HepG2 (cell line): ENCODE measurements around the gene MREG. TPM values are rescaled to one million over a fixed set of nuclear protein-coding genes. Genes with fewer than 3 reads are reported as not detected.

Experiments
- ATAC-seq: fragments of 200-7000 bp; cut with Tn5 transposase; 3 replicates; pipeline ENCODE4 v1.9.1; 2020; ENCODE audit warnings: mild to moderate bottlenecking, moderate library complexity
- BruUV-seq: library from RNA; stranded (reverse); fragments of 400-500 nt; replicated peaks from 2 replicates; lab custom pipeline; 2021; lab: Mats Ljungman, UMichigan
- CTCF ChIA-PET: fragments of 300-600 bp; formaldehyde crosslinking; extraction: SDS; loops from one replicate; lab custom pipeline; 2021; ENCODE audit warnings: low total read pairs, inconsistent platforms, low intra/inter-chr PET ratio; lab: Yijun Ruan, JAX
- POLR2A ChIA-PET: fragments of 350-600 bp; sonication (Branson Sonifier 250); formaldehyde crosslinking; loops from one replicate; lab custom pipeline; 2020; ENCODE audit warnings: antibody characterized with exemption, inconsistent platforms; lab: Yijun Ruan, JAX
- DNase-seq: peaks from one replicate; pipeline ENCODE4 v3.0.0-alpha.2; 2015; ENCODE audit warnings: low spot score
- FAIRE-seq: peaks from 3 replicates; lab custom pipeline; 2011; peaks lifted over from hg19 to GRCh38; lab: Jason Lieb, UNC
- H2AFZ ChIP-seq: one replicate; pipeline ENCODE4 v1.6.1; 2011; ENCODE audit warnings: low read length, inconsistent platforms
- H3K27ac ChIP-seq: fragments of 300-600 bp; 3 replicates; pipeline ENCODE4 v1.8.0; 2011; ENCODE audit warnings: mixed run types, mild to moderate bottlenecking, mixed read lengths, low read length, inconsistent platforms; ENCODE audit not compliant: insufficient read depth; ENCODE audit errors: extremely low read length
- H3K27me3 ChIP-seq, 2 experiments: fragments of 200-600 bp in 1 of 2; 2 replicates in 1 of 2; 3 replicates in 1 of 2; pipeline versions ENCODE4 v1.6.0 to v1.8.0; 2011; ENCODE audit warnings: low read length in 2 of 2, mild to moderate bottlenecking in 2 of 2, moderate library complexity in 2 of 2, inconsistent platforms in 1 of 2; ENCODE audit not compliant: insufficient read depth in 2 of 2, control insufficient read depth in 1 of 2
- H3K36me3 ChIP-seq, 2 experiments: fragments of 200-600 bp in 1 of 2; replicated peaks in 1 of 2; 2 replicates in 1 of 2; 3 replicates in 1 of 2; pipeline versions ENCODE4 v1.5.1 to v1.8.0; 2011; ENCODE audit warnings: low read length in 2 of 2, inconsistent platforms in 1 of 2; ENCODE audit not compliant: insufficient read depth in 2 of 2, control insufficient read depth in 1 of 2
- H3K4me1 ChIP-seq: 2 replicates; pipeline ENCODE4 v1.5.1; 2012; ENCODE audit warnings: low read length, inconsistent platforms; ENCODE audit not compliant: insufficient read depth
- H3K4me2 ChIP-seq: 2 replicates; pipeline ENCODE4 v1.6.0; 2011; ENCODE audit warnings: low read depth, low read length, inconsistent platforms
- H3K4me3 ChIP-seq, 3 experiments: fragments of 200-600 bp in 1 of 3; sonication (generic), shearing (Covaris generic) in 1 of 3; replicated peaks in 1 of 3; 2 replicates each; pipeline ENCODE4 v1.5.1; 2011 to 2016; ENCODE audit warnings: low read length in 3 of 3, inconsistent platforms in 2 of 3, low read depth in 2 of 3, mild to moderate bottlenecking in 2 of 3, control low read depth in 1 of 3, mixed read lengths in 1 of 3; ENCODE audit not compliant: insufficient read depth in 1 of 3
- H3K79me2 ChIP-seq: one replicate; pipeline ENCODE4 v1.6.1; 2011; ENCODE audit warnings: low read length, inconsistent platforms; ENCODE audit not compliant: insufficient read depth
- H3K9ac ChIP-seq: 2 replicates; pipeline ENCODE4 v1.6.0; 2011; ENCODE audit warnings: mild to moderate bottlenecking, low read depth, low read length, inconsistent platforms; ENCODE audit not compliant: insufficient read depth
- H3K9me3 ChIP-seq: 2 replicates; pipeline ENCODE4 v1.5.1; 2012; ENCODE audit warnings: mild to moderate bottlenecking, low read length
- H4K20me1 ChIP-seq: 2 replicates; pipeline ENCODE4 v1.6.0; 2011; ENCODE audit warnings: inconsistent platforms, mild to moderate bottlenecking, low read length, moderate library complexity; ENCODE audit not compliant: insufficient read depth
- FOXA1 ChIP-seq, 2 experiments: fragments of 450-650 bp in 1 of 2; sonication (generic) in 1 of 2; formaldehyde crosslinking in 1 of 2; IDR thresholded peaks; 2 replicates each; pipeline versions ENCODE4 v1.4.0 to v1.6.1; 2016 to 2020; ENCODE audit warnings: missing genetic modification reagents in 1 of 2
- IRF2 ChIP-seq: IDR thresholded peaks from 2 replicates; pipeline ENCODE4 v1.6.1; 2018; ENCODE audit warnings: missing genetic modification reagents, missing compliant biosample characterization
- MAFG ChIP-seq: sonication (generic); formaldehyde crosslinking; IDR thresholded peaks from 2 replicates; pipeline ENCODE4 v1.5.1; 2020; ENCODE audit warnings: mild to moderate bottlenecking, missing genetic modification reagents
- MLLT10 ChIP-seq: sonication (generic); formaldehyde crosslinking; IDR thresholded peaks from 2 replicates; pipeline ENCODE4 v1.4.0; 2020; ENCODE audit warnings: missing genetic modification reagents
- RARG ChIP-seq: sonication (generic); formaldehyde crosslinking; IDR thresholded peaks from 2 replicates; pipeline ENCODE4 v1.4.0; 2020; ENCODE audit warnings: low read depth, mild to moderate bottlenecking, missing genetic modification reagents
- RFX3 ChIP-seq: IDR thresholded peaks from 2 replicates; pipeline ENCODE4 v1.6.1; 2016; ENCODE audit warnings: missing biosample characterization, missing genetic modification reagents
- SNAPC2 ChIP-seq: sonication (generic); formaldehyde crosslinking; IDR thresholded peaks from 2 replicates; pipeline ENCODE4 v1.8.1; 2022; ENCODE audit warnings: mild to moderate bottlenecking, missing genetic modification reagents
- SOX13 ChIP-seq, 3 experiments: fragments of 450-650 bp in 1 of 3; sonication (generic) in 1 of 3; formaldehyde crosslinking in 1 of 3; IDR thresholded peaks in 2 of 3; conservative IDR thresholded peaks in 1 of 3; 2 replicates each; pipeline versions ENCODE4 v1.5.0 to v1.6.1; 2016 to 2020; ENCODE audit warnings: antibody characterized with exemption in 1 of 3, mild to moderate bottlenecking in 1 of 3, missing compliant biosample characterization in 1 of 3, missing genetic modification reagents in 1 of 3, moderate library complexity in 1 of 3
- ZMAT3 ChIP-seq: sonication (generic); formaldehyde crosslinking; conservative IDR thresholded peaks from 2 replicates; pipeline ENCODE4 v1.7.0; 2021; ENCODE audit warnings: missing genetic modification reagents
- ZNF343 ChIP-seq: sonication (generic); formaldehyde crosslinking; IDR thresholded peaks from 2 replicates; pipeline ENCODE4 v1.4.0; 2020; ENCODE audit warnings: mild to moderate bottlenecking, missing genetic modification reagents
- ZNF484 ChIP-seq: sonication (generic); formaldehyde crosslinking; IDR thresholded peaks from 2 replicates; pipeline ENCODE4 v1.5.1; 2020; ENCODE audit warnings: mild to moderate bottlenecking, low read depth, missing genetic modification reagents, borderline replicate concordance
- ZNF737 ChIP-seq: sonication (generic); formaldehyde crosslinking; IDR thresholded peaks from 2 replicates; pipeline ENCODE4 v1.5.0; 2020; ENCODE audit warnings: missing genetic modification reagents, mild to moderate bottlenecking, borderline replicate concordance
- ZNF747 ChIP-seq: sonication (generic); formaldehyde crosslinking; IDR thresholded peaks from 2 replicates; pipeline ENCODE4 v1.8.1; 2023; ENCODE audit warnings: missing genetic modification reagents, mild to moderate bottlenecking, borderline replicate concordance
- ZNF879 ChIP-seq: sonication (generic); formaldehyde crosslinking; IDR thresholded peaks from 2 replicates; pipeline ENCODE4 v1.8.1; 2023; ENCODE audit warnings: missing genetic modification reagents
- ZNF883 ChIP-seq: sonication (generic); formaldehyde crosslinking; IDR thresholded peaks from 2 replicates; pipeline ENCODE4 v1.5.1; 2020; ENCODE audit warnings: mild to moderate bottlenecking, missing genetic modification reagents; ENCODE audit errors: not compliant biosample characterization
- WGBS: methylation state at CpG from one replicate; pipeline ENCODE4 v1.1.6; 2017; ENCODE audit warnings: low lambda C conversion rate; 5-methylcytosine and 5-hydroxymethylcytosine counted together
- in situ Hi-C: cut with HindIII; loops from 2 replicates; pipeline ENCODE4 v1.10.0; 2017; ENCODE audit warnings: low pct_unique_long_range_greater_than_20kb; ENCODE audit not compliant: extremely low pct_ligation_motif_present
- intact Hi-C: fragments of 100-400 bp; cut with micrococcal nuclease; formaldehyde crosslinking; loops from one replicate; pipeline ENCODE4 v1.10.0; 2022; ENCODE audit not compliant: unreplicated experiment
- polyA plus RNA-seq, 8 experiments: library from polyadenylated mRNA; depleted of rRNA in 3 of 8; stranded (reverse) in 7 of 8; unstranded in 1 of 8; fragments of >200 nt; fragmentation: Illumina TruSeq in 4 of 8; extraction: Trizol in 4 of 8; gene quantifications; 2 replicates each; pipeline versions ENCODE4 v1.2.1 to v1.2.3, GENCODE V29; 2011 to 2016; ENCODE audit warnings: low read depth in 4 of 8, missing spikeins in 1 of 8, mixed read lengths in 1 of 8; ENCODE audit not compliant: insufficient read depth in 1 of 8
- total RNA-seq, 5 experiments: library from RNA; depleted of rRNA; stranded (reverse); fragments of >200 nt; fragmentation: Illumina TruSeq; extraction: Trizol; gene quantifications; 2 replicates each; pipeline ENCODE4 v1.2.3, GENCODE V29; 2016; ENCODE audit warnings: low read depth in 1 of 5
- TF ChIP-seq, protein P1 (sequence below): sonication (generic); formaldehyde crosslinking; IDR thresholded peaks from 2 replicates; pipeline ENCODE4 v1.4.0; 2020; ENCODE audit warnings: missing genetic modification reagents
- TF ChIP-seq, protein P2 (sequence below): sonication (generic); formaldehyde crosslinking; IDR thresholded peaks from 2 replicates; pipeline ENCODE4 v1.5.0; 2020; ENCODE audit warnings: missing genetic modification reagents
- TF ChIP-seq, protein P3 (sequence below): sonication (generic); formaldehyde crosslinking; IDR thresholded peaks from 2 replicates; pipeline ENCODE4 v1.5.1; 2020; ENCODE audit warnings: missing genetic modification reagents, mild to moderate bottlenecking, borderline replicate concordance

MREG gene
- total and polyA plus RNA-seq, 2 of the 13 experiments (the other 11 are each of a cell fraction or from before 2014, with no cell fraction given): 7.5 to 23.3 TPM

DNA sequence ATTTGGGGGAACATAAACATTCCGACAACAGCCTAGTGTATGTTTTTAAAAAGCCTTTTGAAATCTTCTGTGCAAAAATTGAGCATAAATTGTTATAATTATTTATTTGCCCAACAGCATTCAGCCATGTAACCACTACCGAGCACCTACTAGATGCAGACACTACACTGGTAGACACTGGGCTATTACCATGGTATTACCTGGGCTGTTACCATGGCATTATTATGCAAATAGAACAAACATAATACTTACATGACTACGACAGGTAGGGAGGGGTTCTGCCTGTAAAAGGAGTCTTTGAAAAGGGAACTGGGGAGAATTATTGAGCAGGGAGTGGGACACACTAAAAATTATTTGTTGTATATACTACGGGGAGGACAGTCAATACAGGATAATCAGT is 116.4 kb downstream of the MREG start:
- Histone ChIP-seq H3K4me2 (no peak overlapping the region), H3K27ac (no peak overlapping the region), H3K9me3 (no peaks in the 10 kb centered on the region), H3K9ac (no peak overlapping the region), H3K27me3 (no peaks in the 10 kb centered on the region), H3K4me1 (peaks cover 31% of the 10 kb centered on the region), H3K4me3 (no peak overlapping the region), H2AFZ (no peak overlapping the region), H3K79me2 (no peaks in the 10 kb centered on the region), H3K36me3 (no peaks in the 10 kb centered on the region), H4K20me1 (no peaks in the 10 kb centered on the region)
- POLR2A ChIA-PET: no interaction called here
- ATAC-seq: no peak
- TF ChIP-seq, protein P1, sequence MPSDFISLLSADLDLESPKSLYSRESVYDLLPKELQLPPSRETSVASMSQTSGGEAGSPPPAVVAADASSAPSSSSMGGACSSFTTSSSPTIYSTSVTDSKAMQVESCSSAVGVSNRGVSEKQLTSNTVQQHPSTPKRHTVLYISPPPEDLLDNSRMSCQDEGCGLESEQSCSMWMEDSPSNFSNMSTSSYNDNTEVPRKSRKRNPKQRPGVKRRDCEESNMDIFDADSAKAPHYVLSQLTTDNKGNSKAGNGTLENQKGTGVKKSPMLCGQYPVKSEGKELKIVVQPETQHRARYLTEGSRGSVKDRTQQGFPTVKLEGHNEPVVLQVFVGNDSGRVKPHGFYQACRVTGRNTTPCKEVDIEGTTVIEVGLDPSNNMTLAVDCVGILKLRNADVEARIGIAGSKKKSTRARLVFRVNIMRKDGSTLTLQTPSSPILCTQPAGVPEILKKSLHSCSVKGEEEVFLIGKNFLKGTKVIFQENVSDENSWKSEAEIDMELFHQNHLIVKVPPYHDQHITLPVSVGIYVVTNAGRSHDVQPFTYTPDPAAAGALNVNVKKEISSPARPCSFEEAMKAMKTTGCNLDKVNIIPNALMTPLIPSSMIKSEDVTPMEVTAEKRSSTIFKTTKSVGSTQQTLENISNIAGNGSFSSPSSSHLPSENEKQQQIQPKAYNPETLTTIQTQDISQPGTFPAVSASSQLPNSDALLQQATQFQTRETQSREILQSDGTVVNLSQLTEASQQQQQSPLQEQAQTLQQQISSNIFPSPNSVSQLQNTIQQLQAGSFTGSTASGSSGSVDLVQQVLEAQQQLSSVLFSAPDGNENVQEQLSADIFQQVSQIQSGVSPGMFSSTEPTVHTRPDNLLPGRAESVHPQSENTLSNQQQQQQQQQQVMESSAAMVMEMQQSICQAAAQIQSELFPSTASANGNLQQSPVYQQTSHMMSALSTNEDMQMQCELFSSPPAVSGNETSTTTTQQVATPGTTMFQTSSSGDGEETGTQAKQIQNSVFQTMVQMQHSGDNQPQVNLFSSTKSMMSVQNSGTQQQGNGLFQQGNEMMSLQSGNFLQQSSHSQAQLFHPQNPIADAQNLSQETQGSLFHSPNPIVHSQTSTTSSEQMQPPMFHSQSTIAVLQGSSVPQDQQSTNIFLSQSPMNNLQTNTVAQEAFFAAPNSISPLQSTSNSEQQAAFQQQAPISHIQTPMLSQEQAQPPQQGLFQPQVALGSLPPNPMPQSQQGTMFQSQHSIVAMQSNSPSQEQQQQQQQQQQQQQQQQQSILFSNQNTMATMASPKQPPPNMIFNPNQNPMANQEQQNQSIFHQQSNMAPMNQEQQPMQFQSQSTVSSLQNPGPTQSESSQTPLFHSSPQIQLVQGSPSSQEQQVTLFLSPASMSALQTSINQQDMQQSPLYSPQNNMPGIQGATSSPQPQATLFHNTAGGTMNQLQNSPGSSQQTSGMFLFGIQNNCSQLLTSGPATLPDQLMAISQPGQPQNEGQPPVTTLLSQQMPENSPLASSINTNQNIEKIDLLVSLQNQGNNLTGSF (CRISPR knock-in tag): no peak
- TF ChIP-seq SNAPC2 (CRISPR knock-in tag): no peak
- TF ChIP-seq, protein P2, sequence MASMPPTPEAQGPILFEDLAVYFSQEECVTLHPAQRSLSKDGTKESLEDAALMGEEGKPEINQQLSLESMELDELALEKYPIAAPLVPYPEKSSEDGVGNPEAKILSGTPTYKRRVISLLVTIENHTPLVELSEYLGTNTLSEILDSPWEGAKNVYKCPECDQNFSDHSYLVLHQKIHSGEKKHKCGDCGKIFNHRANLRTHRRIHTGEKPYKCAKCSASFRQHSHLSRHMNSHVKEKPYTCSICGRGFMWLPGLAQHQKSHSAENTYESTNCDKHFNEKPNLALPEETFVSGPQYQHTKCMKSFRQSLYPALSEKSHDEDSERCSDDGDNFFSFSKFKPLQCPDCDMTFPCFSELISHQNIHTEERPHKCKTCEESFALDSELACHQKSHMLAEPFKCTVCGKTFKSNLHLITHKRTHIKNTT (CRISPR knock-in tag): no peak
- TF ChIP-seq RFX3 (CRISPR knock-in tag): no peak
- TF ChIP-seq ZNF883 (CRISPR knock-in tag): no peak
- no peak for TF ChIP-seq RARG (CRISPR knock-in tag)
- no peak for TF ChIP-seq MLLT10 (CRISPR knock-in tag)
- TF ChIP-seq ZNF737 (CRISPR knock-in tag): no peak
- TF ChIP-seq MAFG (CRISPR knock-in tag): no peak
- no peak for TF ChIP-seq IRF2 (CRISPR knock-in tag)
- no peak for TF ChIP-seq ZNF747 (CRISPR knock-in tag)
- no peak for TF ChIP-seq ZNF879
- TF ChIP-seq ZNF484 (CRISPR knock-in tag): no peak
- no peak for TF ChIP-seq FOXA1 (IDR thresholded peaks at IDR 0.05)
- no peak for TF ChIP-seq FOXA1 (CRISPR knock-in tag; IDR thresholded peaks at IDR 0.05)
- no peak for TF ChIP-seq SOX13 (IDR thresholded peaks at IDR 0.05)
- TF ChIP-seq SOX13 (CRISPR knock-in tag; conservative IDR thresholded peaks at IDR 0.05 in 1 of 2, IDR thresholded peaks at IDR 0.05 in 1 of 2): no peak
- no peak for TF ChIP-seq ZMAT3
- no peak for TF ChIP-seq ZNF343 (CRISPR knock-in tag)
- TF ChIP-seq, protein P3, sequence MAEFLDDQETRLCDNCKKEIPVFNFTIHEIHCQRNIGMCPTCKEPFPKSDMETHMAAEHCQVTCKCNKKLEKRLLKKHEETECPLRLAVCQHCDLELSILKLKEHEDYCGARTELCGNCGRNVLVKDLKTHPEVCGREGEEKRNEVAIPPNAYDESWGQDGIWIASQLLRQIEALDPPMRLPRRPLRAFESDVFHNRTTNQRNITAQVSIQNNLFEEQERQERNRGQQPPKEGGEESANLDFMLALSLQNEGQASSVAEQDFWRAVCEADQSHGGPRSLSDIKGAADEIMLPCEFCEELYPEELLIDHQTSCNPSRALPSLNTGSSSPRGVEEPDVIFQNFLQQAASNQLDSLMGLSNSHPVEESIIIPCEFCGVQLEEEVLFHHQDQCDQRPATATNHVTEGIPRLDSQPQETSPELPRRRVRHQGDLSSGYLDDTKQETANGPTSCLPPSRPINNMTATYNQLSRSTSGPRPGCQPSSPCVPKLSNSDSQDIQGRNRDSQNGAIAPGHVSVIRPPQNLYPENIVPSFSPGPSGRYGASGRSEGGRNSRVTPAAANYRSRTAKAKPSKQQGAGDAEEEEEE: no peak
- intact Hi-C loops: no loop called here
- DNase-seq: no peak
- CTCF ChIA-PET: no interaction called here
- WGBS: 63% methylated on average over 4 of the region's 4 CpGs
- in situ Hi-C loops: no loop called here
- FAIRE-seq: no peak
- BruUV-seq: no TSS peak
